Keratinocyte (primary cell): ENCODE measurements around the gene SLAIN2.

Experiments
- EZH2 ChIP-seq: IDR thresholded peaks from one replicate; pipeline ENCODE4 v1.6.1; 2012; ENCODE audit warnings: inconsistent platforms, mild to moderate bottlenecking, low read length, moderate library complexity
- TF ChIP-seq, protein P1 (sequence below), 3 experiments: IDR thresholded peaks in 1 of 3; conservative IDR thresholded peaks in 1 of 3; optimal IDR thresholded peaks in 1 of 3; 2 replicates in 2 of 3; 3 replicates in 1 of 3; pipeline versions ENCODE3 to v1.5.1; 2011; ENCODE audit warnings: low read length in 3 of 3, mild to moderate bottlenecking in 3 of 3, moderate library complexity in 2 of 3, control low read depth in 1 of 3, inconsistent platforms in 1 of 3; ENCODE audit not compliant: insufficient read depth in 2 of 3; ENCODE audit errors: extremely low read depth in 1 of 3

DNA sequence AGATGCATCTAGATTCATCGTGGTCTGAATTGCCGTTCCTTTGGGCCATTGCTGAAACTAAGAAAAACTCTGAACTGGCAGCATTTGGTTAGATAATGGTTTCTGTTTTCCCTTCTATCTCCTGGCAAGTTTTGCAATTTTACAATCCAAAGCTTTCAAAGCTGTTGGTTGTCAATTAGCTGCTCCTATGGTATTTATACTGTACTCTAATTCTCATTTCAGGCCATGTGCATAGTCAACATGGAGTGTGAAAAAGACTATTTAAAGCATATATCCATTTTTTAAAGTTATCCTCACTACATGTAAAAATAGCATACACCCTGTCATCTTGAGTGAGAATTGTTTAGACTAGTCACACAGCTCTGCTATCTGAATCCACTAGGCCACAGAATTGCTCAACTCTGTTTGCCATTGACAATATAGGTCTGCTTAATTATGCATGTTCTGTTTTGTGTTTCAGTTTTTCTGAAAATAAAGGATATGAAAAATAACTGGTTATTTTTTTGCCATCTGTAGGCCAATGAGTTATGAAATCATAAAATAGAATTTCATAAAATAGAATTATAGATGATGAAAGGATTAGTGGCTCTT is 44.0 kb upstream of the SLAIN2 start:
- TF ChIP-seq, protein P1, sequence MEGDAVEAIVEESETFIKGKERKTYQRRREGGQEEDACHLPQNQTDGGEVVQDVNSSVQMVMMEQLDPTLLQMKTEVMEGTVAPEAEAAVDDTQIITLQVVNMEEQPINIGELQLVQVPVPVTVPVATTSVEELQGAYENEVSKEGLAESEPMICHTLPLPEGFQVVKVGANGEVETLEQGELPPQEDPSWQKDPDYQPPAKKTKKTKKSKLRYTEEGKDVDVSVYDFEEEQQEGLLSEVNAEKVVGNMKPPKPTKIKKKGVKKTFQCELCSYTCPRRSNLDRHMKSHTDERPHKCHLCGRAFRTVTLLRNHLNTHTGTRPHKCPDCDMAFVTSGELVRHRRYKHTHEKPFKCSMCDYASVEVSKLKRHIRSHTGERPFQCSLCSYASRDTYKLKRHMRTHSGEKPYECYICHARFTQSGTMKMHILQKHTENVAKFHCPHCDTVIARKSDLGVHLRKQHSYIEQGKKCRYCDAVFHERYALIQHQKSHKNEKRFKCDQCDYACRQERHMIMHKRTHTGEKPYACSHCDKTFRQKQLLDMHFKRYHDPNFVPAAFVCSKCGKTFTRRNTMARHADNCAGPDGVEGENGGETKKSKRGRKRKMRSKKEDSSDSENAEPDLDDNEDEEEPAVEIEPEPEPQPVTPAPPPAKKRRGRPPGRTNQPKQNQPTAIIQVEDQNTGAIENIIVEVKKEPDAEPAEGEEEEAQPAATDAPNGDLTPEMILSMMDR (optimal IDR thresholded peaks at IDR 0.05 in 1 of 3, IDR thresholded peaks at IDR 0.05 in 1 of 3, conservative IDR thresholded peaks at IDR 0.05 in 1 of 3; ENCODE audit: extremely low read depth in 1 of 3, insufficient read depth in 2 of 3, low read length in 3 of 3) = no peak
- no peak for TF ChIP-seq EZH2
